GM18498 (cell line): ENCODE measurements around the gene RNF38.
"Not testable (repeated sequence)": the region's sequence is repeated elsewhere in the genome, so short reads cannot be mapped to it uniquely, and the experiment has no call there.

ENCODE experiments used
- ATAC-seq: cut with Tn5 transposase; IDR thresholded peaks from one replicate; pipeline ENCODE4 v1.9.1; 2021; ENCODE audit warnings: mild to moderate bottlenecking, moderate library complexity; ENCODE audit not compliant: unreplicated experiment

Gene RNF38

DNA sequence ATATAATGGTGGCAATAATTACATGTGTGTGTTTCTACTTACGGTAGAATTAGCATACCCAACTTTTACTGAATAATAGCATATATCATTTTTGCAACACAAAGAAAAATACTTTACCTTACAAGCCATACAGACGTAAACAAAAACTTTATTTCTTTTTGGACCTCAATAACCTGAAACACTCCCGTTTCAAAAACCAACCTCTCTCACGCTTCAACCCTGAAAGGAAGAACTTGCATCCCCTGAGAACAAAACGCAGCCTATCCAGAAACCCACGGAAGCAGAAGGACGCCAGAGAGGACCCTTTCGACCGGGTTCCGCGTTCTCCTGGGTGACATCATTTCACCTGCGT, at the start of gene RNF38:
Gene RNF38 (minus strand): TSS at position 290 of the 352 bp plus-strand sequence. CDS start 161 bp downstream, at position 129.
- ATAC-seq = no peak

DNA sequence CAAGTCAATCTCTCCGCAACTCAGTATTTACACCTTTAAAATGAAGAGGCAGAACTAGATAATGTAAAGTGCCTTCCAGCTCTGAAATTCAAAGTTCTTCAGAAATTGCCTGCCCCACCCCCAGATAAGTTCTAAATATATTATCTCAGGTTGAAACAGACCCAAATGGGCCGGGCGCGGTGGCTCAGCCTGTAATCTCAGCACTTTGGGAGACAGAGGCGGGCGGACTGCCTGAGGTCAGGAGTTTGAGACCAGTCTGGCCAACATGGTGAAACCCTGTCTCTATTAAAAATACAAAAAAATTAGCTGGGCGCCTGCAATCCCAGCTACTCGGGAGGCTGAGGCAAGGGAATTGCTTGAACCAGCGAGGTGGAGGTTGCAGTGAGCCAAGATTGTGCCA, 48.5 kb upstream of the RNF38 start:
- ATAC-seq = not testable (repeated sequence)

- ATAC-seq = no peak
These were observed 47.9 kb upstream of the RNF38 start for GRCh38 chr9:36448017-36448416.

DNA sequence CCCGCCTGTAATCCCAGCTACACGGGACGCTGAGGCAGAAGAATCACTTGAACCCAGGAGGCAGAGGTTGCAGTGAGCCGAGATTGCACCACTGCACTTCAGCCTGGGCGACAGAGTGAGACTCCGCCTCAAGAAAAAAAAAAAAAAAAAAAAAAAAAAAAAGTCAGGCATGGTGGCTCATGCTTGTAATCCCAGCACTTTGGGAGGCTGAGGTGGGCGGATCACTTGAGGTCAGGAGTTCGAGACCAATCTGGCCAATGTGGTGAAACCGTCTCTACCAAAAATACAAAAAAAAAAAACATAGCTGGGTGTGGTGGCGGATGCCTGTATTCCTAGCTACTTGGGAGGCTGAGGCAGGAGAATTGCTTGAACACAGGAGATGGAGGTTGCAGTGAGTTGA, 46.6 kb upstream of the RNF38 start:
- not testable (repeated sequence) for ATAC-seq

- no peak for ATAC-seq
These were observed 45.8 kb upstream of the RNF38 start for GRCh38 chr9:36445800-36446361.

DNA sequence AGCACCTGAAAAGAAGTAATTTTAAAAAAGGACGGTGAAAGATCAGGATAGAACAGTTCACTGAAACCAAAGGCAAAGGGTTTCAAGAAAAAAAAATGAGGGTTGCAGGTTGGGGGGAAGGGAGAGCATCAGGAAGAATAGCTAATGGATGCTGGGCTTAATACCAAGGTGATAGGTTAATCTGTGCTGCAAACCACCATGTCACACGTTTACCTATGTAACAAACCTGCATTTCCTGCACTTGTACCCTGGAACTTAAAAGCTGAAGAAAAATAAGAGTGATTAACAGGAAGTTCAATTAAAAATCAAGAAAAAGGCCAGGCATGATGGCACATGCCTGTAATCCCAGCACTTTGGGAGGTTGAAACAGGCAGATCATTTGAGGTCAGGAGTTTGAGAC, 44.1 kb upstream of the RNF38 start:
- no peak for ATAC-seq

- ATAC-seq = no peak
These were observed 43.5 kb upstream of the RNF38 start for GRCh38 chr9:36443581-36443980.

GRCh38 chr9:36442710-36443109, 42.6 kb upstream of the RNF38 start:
- ATAC-seq = no peak

DNA sequence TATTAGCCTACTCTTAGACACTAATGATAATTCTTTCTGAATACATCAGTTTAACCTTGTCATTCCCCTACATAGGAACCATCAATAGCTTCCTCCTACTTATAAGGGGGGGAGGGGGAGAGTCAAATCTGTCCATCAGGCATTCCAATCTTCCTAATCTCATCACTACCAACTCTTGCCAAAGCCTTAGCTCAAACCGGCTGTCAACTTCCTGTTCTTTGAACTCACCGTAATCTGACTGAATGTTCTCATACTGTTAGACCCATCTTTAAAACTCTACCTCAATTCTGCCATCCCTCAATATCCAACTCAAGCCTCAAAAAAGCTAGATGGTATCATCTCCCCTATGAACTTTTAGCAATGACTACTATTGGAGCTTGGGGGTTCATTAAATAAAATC, 41.9 kb upstream of the RNF38 start:
- ATAC-seq = no peak

DNA sequence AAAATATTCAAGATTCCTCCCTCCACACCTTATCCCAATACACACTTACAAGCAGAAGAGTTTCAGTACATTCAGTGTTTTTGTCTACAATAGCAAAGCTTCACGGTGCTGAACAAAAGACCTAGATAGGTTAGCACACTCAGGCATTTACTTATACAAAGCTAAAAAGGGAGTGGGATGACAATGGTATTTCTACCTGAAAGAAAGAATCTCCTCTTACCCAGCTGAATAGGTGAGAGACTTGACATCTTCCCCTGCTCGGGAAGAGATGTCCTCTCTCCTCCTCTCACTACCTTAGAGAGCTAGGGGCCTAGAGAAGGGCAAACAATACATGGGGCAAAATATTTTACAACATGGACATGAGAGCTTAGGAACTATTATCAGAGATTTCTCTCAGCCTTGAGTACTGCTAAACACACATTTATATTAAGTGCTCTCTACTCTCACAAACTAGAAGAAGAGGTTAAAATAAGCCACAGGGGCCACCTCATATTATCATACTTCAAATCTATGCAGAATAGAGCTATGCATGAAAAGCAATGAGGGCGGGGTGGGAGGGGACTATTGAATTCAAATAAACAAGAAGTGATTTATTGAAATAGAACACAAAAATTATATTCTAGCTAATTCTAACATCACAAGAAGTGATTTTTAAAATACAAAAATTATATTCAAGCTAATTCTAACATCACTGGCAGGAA, 38.6 kb upstream of the RNF38 start:
- ATAC-seq = no peak

DNA sequence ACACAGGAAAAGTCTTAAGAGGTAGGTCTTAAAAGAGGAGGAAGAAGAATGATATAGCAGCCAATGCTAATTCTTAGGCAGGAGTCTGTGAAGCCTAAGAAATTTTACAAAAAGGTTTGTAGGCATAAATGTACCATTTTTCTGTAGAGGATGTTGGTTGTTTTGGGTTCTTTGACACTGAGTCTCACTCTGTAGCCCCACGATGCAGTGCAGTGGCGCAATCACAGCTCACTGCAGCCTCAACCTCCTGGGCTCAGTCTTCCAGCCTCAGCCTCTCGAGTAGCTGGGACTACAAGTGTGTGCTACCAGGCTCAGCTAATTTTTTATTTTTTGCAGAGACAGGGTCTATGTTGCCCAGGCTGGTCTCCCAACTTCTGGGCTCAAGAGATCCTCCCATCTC, 37.7 kb upstream of the RNF38 start:
- no peak for ATAC-seq

GRCh38 chr9:36436909-36437308, 36.8 kb upstream of the RNF38 start:
- ATAC-seq = no peak

- ATAC-seq = no peak
These were observed 33.3 kb upstream of the RNF38 start for GRCh38 chr9:36433386-36433785.

- ATAC-seq = no peak
These were observed 31.0 kb upstream of the RNF38 start for GRCh38 chr9:36431078-36431477.

DNA sequence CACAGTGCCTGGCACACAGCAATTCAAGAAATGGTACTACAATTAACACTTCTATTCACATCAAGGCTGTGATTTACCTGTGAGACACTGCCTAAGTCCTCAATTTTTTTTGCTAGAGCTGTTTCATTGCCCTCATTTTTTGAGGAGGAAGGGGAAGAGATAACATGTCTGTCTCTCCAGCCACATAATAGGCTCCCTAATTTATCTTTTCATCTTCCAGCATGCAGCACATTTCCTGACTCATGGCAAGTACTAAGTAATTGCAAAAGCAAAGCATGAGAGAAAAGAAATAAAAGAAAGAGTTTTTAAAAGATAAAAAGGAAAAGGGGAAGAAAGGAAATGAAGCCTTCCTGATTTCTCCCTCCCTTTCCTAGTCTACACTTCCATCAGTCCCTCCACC, 26.9 kb upstream of the RNF38 start:
- no peak for ATAC-seq

GRCh38 chr9:36426348-36426747, 26.3 kb upstream of the RNF38 start:
- ATAC-seq = no peak

DNA sequence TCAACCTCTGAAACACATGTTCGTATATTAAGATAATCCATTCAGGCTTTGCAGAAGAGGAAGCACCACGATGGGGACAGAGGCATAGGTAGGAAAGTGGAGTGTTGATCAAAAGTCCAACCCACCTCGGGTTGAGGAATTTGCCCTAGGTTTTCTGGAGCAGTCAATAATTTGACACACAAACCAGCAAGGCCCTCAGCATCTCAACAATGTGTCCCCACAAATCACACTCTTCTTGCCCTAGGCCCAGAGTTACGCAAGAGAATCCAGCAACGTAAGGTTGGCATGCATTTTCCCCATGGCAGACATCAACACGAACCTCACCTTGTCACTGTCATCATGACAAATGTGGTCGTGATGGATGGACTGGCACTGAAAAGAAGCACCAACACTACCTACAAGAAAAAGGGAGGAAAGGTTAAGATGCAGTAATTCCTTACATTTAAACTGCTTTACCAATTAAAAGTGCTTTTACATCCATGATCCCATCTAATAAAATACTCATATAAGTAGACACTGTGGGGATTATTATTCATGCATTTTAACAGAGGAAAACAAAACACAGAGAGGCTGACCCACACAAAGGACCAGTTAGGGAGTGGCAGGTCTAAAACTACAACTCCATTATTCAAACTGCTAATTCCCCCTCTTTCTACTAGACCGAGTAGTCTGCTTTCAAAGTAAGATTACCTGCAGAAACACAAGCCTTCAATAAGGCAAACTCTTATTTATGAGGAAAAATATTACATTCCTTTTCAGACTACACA, 24.4 kb upstream of the RNF38 start:
- no peak for ATAC-seq

DNA sequence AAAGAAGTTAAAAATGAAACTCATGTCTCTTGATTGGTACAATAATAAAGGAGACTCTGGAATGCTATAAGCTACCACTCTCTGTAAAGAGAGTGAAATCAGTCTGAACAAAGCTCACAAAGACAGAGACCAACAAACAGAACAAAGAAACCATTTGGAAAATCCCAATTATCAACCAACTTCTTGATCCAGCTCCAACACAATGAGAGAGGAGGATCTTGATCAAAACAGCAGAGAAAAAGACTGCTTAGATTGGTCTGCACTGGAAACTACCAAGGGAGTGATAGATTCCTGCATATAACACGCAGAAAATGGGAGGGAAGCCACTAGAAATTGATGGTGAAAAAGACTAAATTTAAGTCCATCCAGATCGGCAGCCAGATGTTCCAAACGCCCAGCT, 23.1 kb upstream of the RNF38 start:
- no peak for ATAC-seq

DNA sequence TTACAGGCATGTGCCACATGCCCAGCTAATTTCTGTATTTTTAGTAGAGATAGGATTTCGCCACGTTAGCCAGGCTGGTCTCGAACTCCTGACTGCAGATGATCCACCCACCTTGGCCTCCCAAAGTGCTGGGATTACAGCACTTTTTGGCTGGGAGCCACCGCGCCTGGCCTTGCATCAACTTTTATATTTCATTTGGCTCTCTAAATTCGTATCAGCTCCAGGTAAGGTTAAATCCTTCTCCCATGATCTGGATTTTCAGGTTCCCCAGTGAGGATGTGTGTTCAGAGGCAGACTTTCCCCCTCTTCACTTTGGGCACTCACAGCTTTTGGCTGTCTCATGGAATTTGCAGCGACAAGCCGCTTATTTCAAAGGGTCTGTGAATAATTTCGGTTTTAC, 16.8 kb upstream of the RNF38 start:
- no peak for ATAC-seq

DNA sequence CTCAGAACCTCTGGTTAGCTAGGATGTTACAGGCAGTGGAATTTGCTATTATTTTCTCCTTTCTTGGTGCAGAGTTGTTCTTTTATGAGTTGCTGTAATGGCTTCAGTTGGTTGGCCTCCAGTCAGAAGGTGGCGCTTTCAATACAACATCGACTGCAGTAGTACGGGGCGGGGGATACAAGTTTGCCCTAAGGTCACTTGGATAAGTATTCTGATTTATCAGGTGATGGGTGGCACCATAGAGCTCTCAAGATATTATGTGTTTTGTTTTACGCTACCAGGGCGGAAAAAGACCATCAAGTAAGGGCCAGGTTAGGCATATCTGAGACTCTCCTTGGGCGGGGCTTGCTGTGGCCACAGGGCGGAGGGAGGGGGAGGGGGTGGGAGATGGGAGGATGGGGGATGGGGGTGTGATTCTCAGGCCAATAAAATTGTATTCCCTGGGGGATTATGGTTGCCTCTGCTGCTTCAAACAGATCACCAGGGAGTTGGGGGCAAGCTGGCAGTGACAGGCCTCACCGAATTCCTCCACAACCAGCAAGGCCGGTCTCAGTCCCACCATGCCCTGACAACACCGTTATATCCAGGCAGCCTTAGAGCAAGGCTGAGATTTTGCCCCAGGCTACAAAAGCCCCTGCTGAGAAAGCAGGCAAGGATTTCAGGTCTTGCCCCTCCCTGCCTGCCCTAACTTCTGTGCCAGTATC, 15.9 kb upstream of the RNF38 start:
- ATAC-seq = no peak

DNA sequence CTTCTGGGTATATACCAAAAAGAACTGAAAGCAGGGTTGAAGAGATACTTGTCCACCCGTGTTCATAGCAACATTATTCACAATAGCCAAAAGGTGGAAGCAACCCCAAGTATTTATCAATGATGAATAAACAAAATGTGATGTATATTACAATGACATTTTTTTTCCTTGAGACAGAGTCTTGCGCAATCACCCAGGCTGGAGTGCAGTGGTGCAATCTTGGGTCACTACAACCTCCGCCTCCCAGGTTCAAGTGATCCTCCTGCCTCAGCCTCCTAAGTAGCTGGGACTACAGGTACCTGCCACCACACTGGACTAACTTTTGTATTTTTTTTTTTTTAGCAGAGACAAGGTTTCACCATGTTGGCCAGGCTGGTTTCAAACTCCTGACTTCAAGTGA, 11.3 kb upstream of the RNF38 start:
- not testable (repeated sequence) for ATAC-seq

GRCh38 chr9:36409076-36409475, 9.0 kb upstream of the RNF38 start:
- ATAC-seq = not testable (repeated sequence)
